Stomach (tissue), 9 donors: ENCODE results near the gene NQO1. TPM values are rescaled to one million over a fixed set of nuclear protein-coding genes. Genes with fewer than 3 reads are reported as not detected.

Source experiments
- DNase-seq, 2 donors: peaks; one replicate each; pipeline versions ENCODE4 v3.0.0 to v3.0.0-alpha.2; 2013 to 2019
- H3K27ac ChIP-seq, 5 donors: fragments of 200-600 bp in 4 of 5; sonication (generic) in 4 of 5; one replicate each; pipeline ENCODE4 v1.5.1; 2013 to 2019; ENCODE audit warnings: mild to moderate bottlenecking in 1 of 5, moderate library complexity in 1 of 5
- H3K27me3 ChIP-seq, 3 donors: fragments of 200-600 bp; sonication (generic); one replicate each; pipeline ENCODE4 v1.5.1; 2017 to 2019; ENCODE audit warnings: mixed run types in 1 of 3
- H3K36me3 ChIP-seq, 4 donors: fragments of 200-600 bp; sonication (generic); 1 replicate in 3 of 4; 2 replicates in 1 of 4; pipeline ENCODE4 v1.5.1; 2016 to 2019
- H3K4me1 ChIP-seq, 4 donors: fragments of 200-600 bp; sonication (generic); one replicate each; pipeline ENCODE4 v1.5.1; 2016 to 2019
- H3K4me3 ChIP-seq, 4 donors: fragments of 200-600 bp; sonication (generic) in 3 of 4; one replicate each; pipeline ENCODE4 v1.5.1; 2016 to 2019; ENCODE audit warnings: mild to moderate bottlenecking in 1 of 4
- H3K9me3 ChIP-seq, 4 donors: fragments of 200-600 bp; sonication (generic); one replicate each; pipeline ENCODE4 v1.5.1; 2016 to 2019
- CTCF ChIP-seq, 7 experiments: fragments of 450-650 bp in 4 of 7; fragments of 200-600 bp in 3 of 7; sonication (generic) in 3 of 7; IDR thresholded peaks; one replicate each; pipeline ENCODE4 v1.5.1; 2016 to 2019; ENCODE audit warnings: antibody characterized with exemption in 7 of 7, control low read depth in 2 of 7, mild to moderate bottlenecking in 1 of 7
- EP300 ChIP-seq: sonication (generic); formaldehyde crosslinking; IDR thresholded peaks from one replicate; pipeline ENCODE4 v1.6.1; 2017; ENCODE audit warnings: antibody characterized with exemption
- POLR2A ChIP-seq, 4 donors: fragments of 450-650 bp; IDR thresholded peaks; one replicate each; pipeline ENCODE4 v1.6.1; 2016; ENCODE audit warnings: antibody characterized with exemption in 4 of 4, control low read depth in 2 of 4, mild to moderate bottlenecking in 1 of 4, moderate library complexity in 1 of 4
- POLR2AphosphoS5 ChIP-seq, 3 donors: sonication (generic); formaldehyde crosslinking; IDR thresholded peaks; one replicate each; pipeline ENCODE4 v1.6.1; 2016; ENCODE audit warnings: antibody characterized with exemption in 3 of 3
- WGBS, 5 donors: extraction: QIAGEN DNeasy Blood & Tissue Kit in 3 of 5; methylation state at CpG; one replicate each; pipeline versions ENCODE4 v1.1.5 to v1.1.7; 2013 to 2018; 5-methylcytosine and 5-hydroxymethylcytosine counted together
- intact Hi-C: fragments of 100-400 bp; cut with DNase I; formaldehyde crosslinking; loops from one replicate; pipeline ENCODE4 v1.15.1; 2023; ENCODE audit warnings: low total_unique reads
- polyA plus RNA-seq, 3 donors: library from polyadenylated mRNA; stranded (reverse); fragments of 200-250 nt; gene quantifications; one replicate each; pipeline ENCODE4 v1.2.3, GENCODE V29; 2013
- total RNA-seq, 5 donors: library from RNA; depleted of rRNA; stranded (reverse); fragments of >200 nt; gene quantifications; one replicate each; pipeline versions ENCODE4 v1.1.0 to v1.2.3, GENCODE V29; 2014 to 2016
- donor health status: healthy with polysubstance abuse.
- donor health status: Bipolar disorder and iron deficiency.
- donor health status: healthy.

Gene NQO1
- total and polyA plus RNA-seq, 8 donors, result 58.8 to 1,232 (median 202) TPM

- no peak for DNase-seq
- no peaks in the 10 kb centered on the region for H3K27me3 ChIP-seq
- intact Hi-C loops, result no loop called here
- WGBS, 5 donors, result 93 to 97% (median 94%) methylated on average over 2 of the region's 2 CpGs
- no peak overlapping the region for H3K27ac ChIP-seq
- H3K9me3 ChIP-seq, result no peaks in the 10 kb centered on the region
- H3K4me3 ChIP-seq, result no peak overlapping the region
- TF ChIP-seq POLR2A (IDR thresholded peaks at IDR 0.05) (no peak), EP300 (no peak), POLR2AphosphoS5 (IDR thresholded peaks at IDR 0.05) (no peak), CTCF (IDR thresholded peaks at IDR 0.05) (no peak)
- peaks cover 33 to 87% (median 80%) of the 10 kb centered on the region in 4 donors for H3K36me3 ChIP-seq
- no peaks in the 10 kb centered on the region for H3K4me1 ChIP-seq
These were observed 37.8 kb downstream of the NQO1 start for GRCh38 chr16:69688589-69688988.

- Histone ChIP-seq H3K9me3 (no peaks in the 10 kb centered on the region), H3K27ac (no peak overlapping the region), H3K4me1 (no peaks in the 10 kb centered on the region), H3K27me3 (no peaks in the 10 kb centered on the region), H3K4me3 (no peak overlapping the region), H3K36me3 (peaks cover 23 to 99% (median 96%) of the 10 kb centered on the region in 4 donors)
- no peak for TF ChIP-seq CTCF (IDR thresholded peaks at IDR 0.05)
- TF ChIP-seq POLR2AphosphoS5 (IDR thresholded peaks at IDR 0.05), result no peak
- TF ChIP-seq POLR2A (IDR thresholded peaks at IDR 0.05), result no peak
- no peak for TF ChIP-seq EP300
- intact Hi-C loops, result no loop called here
- DNase-seq, result no peak
These were observed 46.0 kb downstream of the NQO1 start for GRCh38 chr16:69680358-69680757.

GRCh38 chr16:69672998-69673713, 53.2 kb downstream of the NQO1 start:
- TF ChIP-seq POLR2AphosphoS5 (IDR thresholded peaks at IDR 0.05), result no peak
- TF ChIP-seq EP300, result no peak
- no peak for TF ChIP-seq CTCF (IDR thresholded peaks at IDR 0.05)
- TF ChIP-seq POLR2A (IDR thresholded peaks at IDR 0.05), result no peak
- Histone ChIP-seq H3K27me3 (no peaks in the 10 kb centered on the region), H3K9me3 (no peaks in the 10 kb centered on the region), H3K4me3 (no peak overlapping the region), H3K27ac (no peak overlapping the region), H3K36me3 (peaks cover 13 to 80% (median 71%) of the 10 kb centered on the region in 4 donors), H3K4me1 (peaks cover 0 to 26% (median 13%) of the 10 kb centered on the region in 4 donors)
- DNase-seq, result no peak
- 60 to 81% (median 75%) methylated on average over 3 of the region's 3 CpGs for WGBS, 5 donors
- intact Hi-C loops, result no loop called here

GRCh38 chr16:69672315-69672997, 53.9 kb downstream of the NQO1 start:
- Histone ChIP-seq H3K27ac (no peak overlapping the region), H3K9me3 (no peaks in the 10 kb centered on the region), H3K4me3 (no peak overlapping the region), H3K36me3 (peaks cover 12 to 73% (median 66%) of the 10 kb centered on the region in 4 donors), H3K27me3 (no peaks in the 10 kb centered on the region), H3K4me1 (peaks cover 0 to 32% (median 13%) of the 10 kb centered on the region in 4 donors)
- TF ChIP-seq EP300, result no peak
- no peak for TF ChIP-seq CTCF (IDR thresholded peaks at IDR 0.05)
- no peak for TF ChIP-seq POLR2A (IDR thresholded peaks at IDR 0.05)
- no peak for TF ChIP-seq POLR2AphosphoS5 (IDR thresholded peaks at IDR 0.05)
- 84 to 93% (median 87%) methylated on average over 2 of the region's 2 CpGs for WGBS, 5 donors
- intact Hi-C loops, result no loop called here
- no peak for DNase-seq
